Ishikawa (cell line): ENCODE measurements around the gene APOC3.

Experiments used
- CREB1 ChIP-seq: IDR thresholded peaks from 2 replicates; pipeline ENCODE4 v1.6.1; 2012; ENCODE audit warnings: low read depth
- EP300 ChIP-seq: IDR thresholded peaks from 2 replicates; pipeline ENCODE4 v1.6.1; 2012; ENCODE audit warnings: borderline replicate concordance
- RAD21 ChIP-seq: IDR thresholded peaks from 2 replicates; pipeline ENCODE4 v1.6.1; 2012; ENCODE audit warnings: low read depth
- TAF1 ChIP-seq: IDR thresholded peaks from 2 replicates; pipeline ENCODE4 v1.6.1; 2012; ENCODE audit warnings: low read depth, mild to moderate bottlenecking
- YY1 ChIP-seq: IDR thresholded peaks from 2 replicates; pipeline ENCODE4 v1.6.1; 2012; ENCODE audit warnings: low read depth
- TF ChIP-seq, protein P1 (sequence below): IDR thresholded peaks from 2 replicates; pipeline ENCODE4 v1.6.1; 2012

DNA sequence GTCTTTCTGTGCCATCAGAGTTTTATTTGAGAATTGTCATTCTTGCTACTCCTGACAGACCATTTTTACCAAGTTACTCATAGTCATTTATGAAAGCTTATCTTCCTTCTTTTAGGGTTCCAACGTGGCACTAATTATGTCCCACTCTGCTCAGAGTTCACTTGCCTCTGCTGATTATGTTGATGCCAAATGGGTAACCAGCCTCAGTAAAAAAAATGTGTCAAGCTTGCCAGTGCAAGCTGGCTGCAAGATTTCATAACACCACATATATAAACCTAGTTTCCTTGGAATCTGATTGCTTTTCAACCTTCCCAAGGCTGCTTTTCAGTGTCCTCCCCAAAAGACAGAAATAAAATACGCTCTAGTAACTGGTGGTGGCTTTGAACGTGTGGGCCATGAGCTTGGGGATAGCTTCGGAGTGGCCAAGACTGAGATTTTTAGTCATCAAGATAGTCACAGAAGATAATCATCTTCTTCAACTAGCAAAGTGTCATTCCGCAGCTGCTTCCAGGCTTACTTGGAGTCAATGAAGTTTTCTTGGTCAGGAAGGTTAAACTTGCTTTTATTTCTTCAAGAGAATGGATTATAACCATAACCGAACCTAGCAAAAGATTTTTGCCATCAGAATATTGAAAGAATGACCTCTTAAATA, 37.2 kb downstream of the APOC3 start:
- no peak for TF ChIP-seq RAD21
- no peak for TF ChIP-seq TAF1
- no peak for TF ChIP-seq CREB1
- TF ChIP-seq EP300: no peak
- no peak for TF ChIP-seq YY1
- TF ChIP-seq, protein P1, sequence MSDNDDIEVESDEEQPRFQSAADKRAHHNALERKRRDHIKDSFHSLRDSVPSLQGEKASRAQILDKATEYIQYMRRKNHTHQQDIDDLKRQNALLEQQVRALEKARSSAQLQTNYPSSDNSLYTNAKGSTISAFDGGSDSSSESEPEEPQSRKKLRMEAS: no peak
